ENCODE measurements around the gene ST8SIA4.

The ST8SIA4 gene

DNA sequence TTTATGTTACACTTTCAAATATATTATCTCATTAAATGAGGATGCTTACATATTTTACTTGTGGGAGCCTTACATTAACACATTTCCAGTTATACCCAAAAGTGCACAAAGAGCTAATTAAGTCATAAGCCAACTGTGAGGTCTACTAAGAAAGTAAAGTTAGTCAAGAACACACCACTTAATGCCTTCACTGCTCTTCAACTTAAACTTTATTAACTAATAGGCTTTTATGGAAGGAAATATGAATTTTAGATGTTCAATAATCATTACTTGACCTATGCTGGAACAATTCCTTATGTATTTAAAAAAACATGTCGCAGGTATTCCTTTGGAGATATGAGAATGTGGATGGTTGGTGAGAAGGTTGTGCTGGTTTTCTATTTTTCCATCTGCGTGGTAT is 3.4 kb downstream of the ST8SIA4 start:
- ChIA-PET POLR2A (interaction anchor here (1.0 to 1.3 kb wide), 2 partner anchors 8 to 9 kb away, joined by 3 to 4 read pairs; no protein-coding TSS in a partner anchor), CTCF (interaction anchor here (0.8 to 1.2 kb wide), 3 partner anchors 8 to 469 kb away, joined by 4 to 5 read pairs (median 4); no protein-coding TSS in a partner anchor)
- DNase-seq (ENCODE audit: extremely low spot score), result no peak

DNA sequence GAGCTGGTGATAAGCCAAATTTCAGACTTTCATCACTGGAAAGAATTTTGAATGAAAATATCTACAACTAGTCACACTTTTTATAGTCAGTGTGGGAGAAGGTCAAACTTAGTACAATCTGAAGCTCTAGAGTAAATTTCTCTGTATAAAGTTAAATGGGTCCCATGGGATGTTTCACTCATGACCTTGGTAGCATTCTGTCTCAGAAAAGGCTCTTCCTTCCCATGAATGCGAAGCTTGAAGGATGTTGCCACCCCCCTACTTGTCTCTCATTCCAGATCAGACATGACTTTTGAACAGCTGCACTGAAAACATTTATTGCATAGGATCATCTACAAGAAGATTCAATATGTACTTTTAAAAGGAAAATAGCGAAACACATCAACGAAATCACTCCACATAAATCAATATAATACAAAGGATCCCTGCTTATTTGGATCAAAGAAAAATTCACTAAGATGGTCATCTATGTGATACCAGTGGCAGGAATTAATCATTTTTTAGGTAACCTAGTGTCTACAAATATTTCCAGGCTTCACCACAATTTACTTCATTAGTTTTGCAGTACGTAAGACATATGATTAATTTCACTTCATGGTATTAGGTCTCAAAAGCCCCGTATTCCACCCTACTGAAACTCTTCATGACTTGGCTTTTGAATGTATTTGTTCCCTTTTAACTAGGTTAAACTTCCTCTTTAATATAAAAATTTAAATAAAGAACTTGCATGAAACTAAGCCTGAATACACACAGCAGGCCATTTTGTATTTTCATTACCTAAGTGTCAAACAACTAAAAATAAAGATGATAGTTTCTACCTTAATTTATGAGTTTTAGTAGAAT is 4.4 kb downstream of the ST8SIA4 start:
- ChIA-PET CTCF (no interaction called here), POLR2A (no interaction called here)
- DNase-seq (ENCODE audit: extremely low spot score), result no peak
- TF ChIP-seq FOXM1 (IDR thresholded peaks at IDR 0.05; ENCODE audit: borderline replicate concordance) (no peak), L3MBTL2 (conservative IDR thresholded peaks at IDR 0.05) (no peak), SUZ12 (IDR thresholded peaks at IDR 0.05) (no peak), LEF1 (IDR thresholded peaks at IDR 0.05; ENCODE audit: borderline replicate concordance) (no peak), NFRKB (IDR thresholded peaks at IDR 0.05) (no peak), ARNT (IDR thresholded peaks at IDR 0.05) (no peak), ELF4 (IDR thresholded peaks at IDR 0.05) (no peak)

More for the DNA sequence above, 3.4 kb downstream of the ST8SIA4 start:
- TF ChIP-seq FOXK2 (IDR thresholded peaks at IDR 0.05) (no peak), CTBP1 (IDR thresholded peaks at IDR 0.05; ENCODE audit: borderline replicate concordance) (no peak), NFRKB (IDR thresholded peaks at IDR 0.05) (no peak), LEF1 (IDR thresholded peaks at IDR 0.05; ENCODE audit: borderline replicate concordance) (no peak), L3MBTL2 (conservative IDR thresholded peaks at IDR 0.05) (no peak)
- TF ChIP-seq, protein P1, sequence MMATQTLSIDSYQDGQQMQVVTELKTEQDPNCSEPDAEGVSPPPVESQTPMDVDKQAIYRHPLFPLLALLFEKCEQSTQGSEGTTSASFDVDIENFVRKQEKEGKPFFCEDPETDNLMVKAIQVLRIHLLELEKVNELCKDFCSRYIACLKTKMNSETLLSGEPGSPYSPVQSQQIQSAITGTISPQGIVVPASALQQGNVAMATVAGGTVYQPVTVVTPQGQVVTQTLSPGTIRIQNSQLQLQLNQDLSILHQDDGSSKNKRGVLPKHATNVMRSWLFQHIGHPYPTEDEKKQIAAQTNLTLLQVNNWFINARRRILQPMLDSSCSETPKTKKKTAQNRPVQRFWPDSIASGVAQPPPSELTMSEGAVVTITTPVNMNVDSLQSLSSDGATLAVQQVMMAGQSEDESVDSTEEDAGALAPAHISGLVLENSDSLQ (IDR thresholded peaks at IDR 0.05), result no peak

GRCh38 chr5:100896054-100896453 is 7.0 kb downstream of the ST8SIA4 start:
- TF ChIP-seq SUZ12 (IDR thresholded peaks at IDR 0.05), result no peak
- DNase-seq (ENCODE audit: extremely low spot score), result no peak
- ChIA-PET CTCF (no interaction called here), POLR2A (no interaction called here)

DNA sequence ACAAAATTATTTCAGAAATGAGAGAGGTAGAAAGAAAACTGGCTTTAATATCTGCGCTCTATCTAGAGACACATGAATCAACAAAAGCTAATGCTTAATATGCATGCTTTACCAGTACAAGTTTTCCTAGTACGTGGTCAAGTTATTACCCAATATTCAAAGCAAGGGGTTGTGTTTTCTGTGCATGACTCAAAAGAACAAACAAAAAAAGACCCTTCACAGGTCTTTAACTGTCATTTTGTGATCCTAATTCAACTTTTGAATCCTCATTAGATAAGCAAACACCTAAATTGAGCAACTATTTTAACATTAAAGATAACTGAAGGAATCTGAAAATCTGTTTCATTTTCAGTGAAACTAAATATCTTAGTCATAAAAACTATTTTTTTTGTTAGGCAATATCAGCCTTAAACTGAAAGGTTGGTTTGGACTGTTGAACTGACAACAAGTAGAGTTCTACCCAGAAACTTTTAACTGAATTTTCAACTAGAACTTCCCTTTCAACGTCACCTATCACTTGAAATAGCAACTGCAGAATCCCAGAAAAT is 12.5 kb downstream of the ST8SIA4 start:
- DNase-seq (ENCODE audit: extremely low spot score), result no peak
- no peak for TF ChIP-seq CTBP1 (IDR thresholded peaks at IDR 0.05; ENCODE audit: borderline replicate concordance)
- CTCF ChIA-PET, result no interaction called here
- POLR2A ChIA-PET, result no interaction called here

DNA sequence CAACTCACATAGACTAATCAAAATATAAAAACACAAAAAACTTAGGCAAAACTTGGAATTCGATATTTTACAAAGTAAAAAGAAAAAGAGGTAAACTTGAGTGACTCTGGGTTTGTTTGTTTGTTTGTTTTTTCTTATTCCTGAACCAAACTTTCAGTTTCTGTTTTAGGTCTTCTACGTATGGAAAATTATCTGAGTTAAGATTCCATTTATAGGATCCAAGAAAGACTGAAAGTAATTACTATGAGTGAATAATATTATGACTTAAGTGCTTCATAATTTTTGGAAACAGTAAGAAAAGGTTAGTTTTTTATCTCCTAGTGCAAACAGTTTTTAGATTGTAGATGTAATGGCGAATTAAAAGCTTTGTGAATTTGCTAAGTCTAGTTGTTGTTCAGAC is 13.2 kb downstream of the ST8SIA4 start:
- DNase-seq (ENCODE audit: extremely low spot score), result no peak
- TF ChIP-seq BHLHE40 (IDR thresholded peaks at IDR 0.05; ENCODE audit: borderline replicate concordance) (no peak), FOXK2 (IDR thresholded peaks at IDR 0.05) (no peak), FOXA1 (IDR thresholded peaks at IDR 0.05) (no peak), TARDBP (IDR thresholded peaks at IDR 0.05) (no peak), LEF1 (IDR thresholded peaks at IDR 0.05; ENCODE audit: borderline replicate concordance) (no peak), CTBP1 (IDR thresholded peaks at IDR 0.05; ENCODE audit: borderline replicate concordance) (no peak), ELF4 (IDR thresholded peaks at IDR 0.05) (no peak), SUZ12 (IDR thresholded peaks at IDR 0.05) (no peak), NFRKB (IDR thresholded peaks at IDR 0.05) (no peak), SP1 (IDR thresholded peaks at IDR 0.05) (no peak), ARNT (IDR thresholded peaks at IDR 0.05) (no peak), ZNF384 (IDR thresholded peaks at IDR 0.05) (no peak), HDGF (IDR thresholded peaks at IDR 0.05; ENCODE audit: borderline replicate concordance) (no peak), L3MBTL2 (conservative IDR thresholded peaks at IDR 0.05) (no peak), FOXM1 (IDR thresholded peaks at IDR 0.05; ENCODE audit: borderline replicate concordance) (no peak)
- TF ChIP-seq, protein P1 (IDR thresholded peaks at IDR 0.05), result no peak
- POLR2A ChIA-PET, result no interaction called here
- CTCF ChIA-PET, result no interaction called here

- DNase-seq (ENCODE audit: extremely low spot score), result no peak
- POLR2A ChIA-PET, result no interaction called here
- TF ChIP-seq HDGF (IDR thresholded peaks at IDR 0.05; ENCODE audit: borderline replicate concordance), result no peak
- TF ChIP-seq BHLHE40 (IDR thresholded peaks at IDR 0.05; ENCODE audit: borderline replicate concordance), result no peak
- no peak for TF ChIP-seq FOXA1 (IDR thresholded peaks at IDR 0.05)
- TF ChIP-seq LEF1 (IDR thresholded peaks at IDR 0.05; ENCODE audit: borderline replicate concordance), result no peak
- TF ChIP-seq ZNF384 (IDR thresholded peaks at IDR 0.05), result no peak
- no peak for TF ChIP-seq FOXK2 (IDR thresholded peaks at IDR 0.05)
- no peak for TF ChIP-seq L3MBTL2 (conservative IDR thresholded peaks at IDR 0.05)
- TF ChIP-seq TARDBP (IDR thresholded peaks at IDR 0.05), result no peak
- TF ChIP-seq, protein P1 (IDR thresholded peaks at IDR 0.05), result no peak
- TF ChIP-seq SP1 (IDR thresholded peaks at IDR 0.05), result no peak
- no peak for TF ChIP-seq ARNT (IDR thresholded peaks at IDR 0.05)
- no peak for TF ChIP-seq ELF4 (IDR thresholded peaks at IDR 0.05)
- no peak for TF ChIP-seq CTBP1 (IDR thresholded peaks at IDR 0.05; ENCODE audit: borderline replicate concordance)
- no peak for TF ChIP-seq FOXM1 (IDR thresholded peaks at IDR 0.05; ENCODE audit: borderline replicate concordance)
- no peak for TF ChIP-seq NFRKB (IDR thresholded peaks at IDR 0.05)
- TF ChIP-seq SUZ12 (IDR thresholded peaks at IDR 0.05), result no peak
- CTCF ChIA-PET, result no interaction called here
Observed at GRCh38 chr5:100889165-100889743, 13.8 kb downstream of the ST8SIA4 start.
